ENCODE measurements around the gene NOS3.
A peak's percentile ranks its signal among the peaks of the same experiment; 100 is the strongest.

Gene NOS3

GRCh38 chr7:151028131-151028947 lies 37.5 kb downstream of the NOS3 start, which contains the start of gene ABCB8:
TSS of gene ABCB8 (plus strand) at chr7:151028450. CDS start at chr7:151028516, 66 bp downstream.
- TF ChIP-seq CTCF (IDR thresholded peaks at IDR 0.05; ENCODE audit: low read depth, low read length): peak; percentile 40
- peak within 1 kb of the TSS; percentile 88 for H3K4me3 ChIP-seq (ENCODE audit: low read depth, low read length)
- in situ Hi-C loops (cut with HindIII; ENCODE audit: low sequenced_read_pairs): no loop called here
- DNase-seq (ENCODE audit: low read depth, low spot score): peak; percentile 100

GRCh38 chr7:151028948-151029501 lies 38.2 kb downstream of the NOS3 start:
- H3K4me3 ChIP-seq (ENCODE audit: low read depth, low read length): peak overlapping the region; percentile 88
- in situ Hi-C loops (cut with HindIII; ENCODE audit: low sequenced_read_pairs): no loop called here
- no peak for TF ChIP-seq CTCF (IDR thresholded peaks at IDR 0.05; ENCODE audit: low read depth, low read length)

DNA sequence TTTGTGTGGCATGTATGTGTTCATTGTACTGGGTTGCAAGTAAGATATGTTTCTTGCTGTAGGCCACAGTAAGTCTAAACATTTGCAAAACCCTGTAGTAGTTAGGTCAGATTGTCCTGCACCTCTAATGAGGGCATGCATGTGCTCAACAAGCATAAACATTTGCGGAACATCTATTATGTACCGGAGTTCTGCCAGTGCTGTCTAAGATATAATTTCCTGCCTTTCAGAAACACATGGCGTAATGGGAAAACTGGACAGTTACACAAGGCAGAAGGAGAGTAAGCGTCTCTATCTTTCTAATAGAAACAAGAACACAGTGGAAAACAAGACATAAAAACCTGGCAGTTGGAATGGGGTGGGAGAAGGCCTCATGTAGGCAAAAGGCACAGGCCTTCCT lies 40.2 kb downstream of the NOS3 start:
- in situ Hi-C loops (cut with HindIII; ENCODE audit: low sequenced_read_pairs): no loop called here
- TF ChIP-seq CTCF (IDR thresholded peaks at IDR 0.05; ENCODE audit: low read depth, low read length): no peak
- DNase-seq (ENCODE audit: low read depth, low spot score): no peak
- H3K4me3 ChIP-seq (ENCODE audit: low read depth, low read length): no peak overlapping the region

More at GRCh38 chr7:151028948-151029501, 38.2 kb downstream of the NOS3 start:
- no peak for DNase-seq (ENCODE audit: low read depth, low spot score)

DNA sequence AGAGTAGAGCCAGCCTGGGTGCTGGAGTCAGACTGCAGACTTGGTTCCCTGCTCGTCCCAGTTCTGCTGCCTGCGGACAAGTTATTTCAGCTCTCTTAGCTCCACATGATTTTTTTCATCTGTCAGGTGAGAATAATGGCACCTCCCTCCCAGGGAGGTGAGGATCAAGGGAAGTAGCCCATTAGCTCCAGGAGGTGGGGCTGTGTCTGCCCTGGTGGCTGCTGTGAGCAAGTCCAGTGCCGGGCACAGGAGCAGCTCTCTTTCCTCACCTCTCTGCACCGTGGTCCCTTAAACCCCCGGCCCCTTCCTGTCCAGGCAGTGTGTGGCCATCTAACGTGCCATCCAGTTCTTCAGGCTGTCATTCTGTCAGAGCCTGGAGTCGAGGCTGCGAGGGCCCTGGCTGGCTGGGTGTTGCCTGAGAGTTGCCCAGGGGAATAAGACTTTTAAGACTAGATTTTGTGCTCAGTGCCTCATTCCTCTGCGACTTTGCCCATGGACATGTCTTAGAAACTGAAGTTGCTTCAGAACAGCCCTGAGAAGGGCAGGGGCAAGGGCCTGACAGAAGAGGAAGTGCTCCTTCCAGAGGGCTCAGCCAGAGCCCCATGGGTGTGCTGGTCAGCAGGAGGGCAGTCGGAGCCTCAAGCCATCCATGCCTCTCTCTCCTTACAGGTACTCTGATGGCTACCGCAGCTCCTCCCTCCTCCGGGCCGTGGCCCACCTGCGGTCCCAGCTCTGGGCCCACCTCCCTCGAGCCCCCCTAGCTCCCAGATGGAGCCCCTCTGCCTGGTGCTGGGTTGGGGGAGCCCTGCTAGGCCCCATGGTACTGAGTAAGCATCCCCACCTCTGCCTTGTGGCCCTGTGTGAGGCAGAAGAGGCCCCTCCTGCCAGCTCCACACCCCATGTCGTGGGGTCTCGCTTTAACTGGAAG lies 42.4 kb downstream of the NOS3 start:
- H3K4me3 ChIP-seq (ENCODE audit: low read depth, low read length): no peak overlapping the region
- DNase-seq (ENCODE audit: low read depth, low spot score): no peak
- in situ Hi-C loops (cut with HindIII; ENCODE audit: low sequenced_read_pairs): no loop called here
- TF ChIP-seq CTCF (IDR thresholded peaks at IDR 0.05; ENCODE audit: low read depth, low read length): no peak

GRCh38 chr7:151033864-151034249 lies 43.0 kb downstream of the NOS3 start:
- no peak for TF ChIP-seq CTCF (IDR thresholded peaks at IDR 0.05; ENCODE audit: low read depth, low read length)

GRCh38 chr7:151034312-151035025 lies 43.7 kb downstream of the NOS3 start:
- in situ Hi-C loops (cut with HindIII; ENCODE audit: low sequenced_read_pairs): no loop called here
- no peak overlapping the region for H3K4me3 ChIP-seq (ENCODE audit: low read depth, low read length)
- no peak for DNase-seq (ENCODE audit: low read depth, low spot score)
- TF ChIP-seq CTCF (IDR thresholded peaks at IDR 0.05; ENCODE audit: low read depth, low read length): no peak

More at GRCh38 chr7:151033864-151034249, 43.0 kb downstream of the NOS3 start:
- in situ Hi-C loops (cut with HindIII; ENCODE audit: low sequenced_read_pairs): no loop called here
- no peak overlapping the region for H3K4me3 ChIP-seq (ENCODE audit: low read depth, low read length)
- DNase-seq (ENCODE audit: low read depth, low spot score): no peak

Data from astrocyte of the spinal cord (primary cell).